SK-N-SH (cell line): ENCODE data around the gene TMEM256.

ENCODE experiments used
- CHD2 ChIP-seq: fragments of 150-350 bp; IDR thresholded peaks from 2 replicates; pipeline ENCODE4 v1.6.1; 2018; ENCODE audit warnings: low read length; ENCODE audit not compliant: partially characterized antibody
- CTCF ChIP-seq: fragments of 200-600 bp; sonication (generic); IDR thresholded peaks from 2 replicates; pipeline ENCODE4 v1.6.1; 2017; ENCODE audit warnings: antibody characterized with exemption, mild to moderate bottlenecking, moderate library complexity
- EP300 ChIP-seq, 2 experiments: IDR thresholded peaks; 2 replicates each; pipeline versions ENCODE4 v1.4.0 to v1.6.1; 2012; ENCODE audit warnings: borderline replicate concordance in 1 of 2, low read depth in 1 of 2, low read length in 1 of 2
- NRF1 ChIP-seq: IDR thresholded peaks from 2 replicates; pipeline ENCODE4 v1.6.1; 2012; ENCODE audit warnings: low read depth, mild to moderate bottlenecking, low read length
- POLR2AphosphoS5 ChIP-seq: IDR thresholded peaks from 2 replicates; pipeline ENCODE4 v1.6.1; 2012; ENCODE audit warnings: low read depth, low read length
- RAD21 ChIP-seq: IDR thresholded peaks from 2 replicates; pipeline ENCODE4 v1.6.1; 2012; ENCODE audit warnings: mild to moderate bottlenecking, low read length
- REST ChIP-seq: IDR thresholded peaks from 2 replicates; pipeline ENCODE4 v1.6.1; 2012; ENCODE audit warnings: mild to moderate bottlenecking, low read depth, low read length, moderate library complexity
- RFX5 ChIP-seq: IDR thresholded peaks from 2 replicates; pipeline ENCODE4 v1.6.1; 2012; ENCODE audit warnings: mild to moderate bottlenecking, improper control_type of control experiment, low read length
- SIN3A ChIP-seq: IDR thresholded peaks from 2 replicates; pipeline ENCODE4 v1.6.1; 2012; ENCODE audit warnings: low read depth, mild to moderate bottlenecking, low read length, moderate library complexity, borderline replicate concordance
- TAF1 ChIP-seq: IDR thresholded peaks from 2 replicates; pipeline ENCODE4 v1.6.1; 2012; ENCODE audit warnings: low read depth, mild to moderate bottlenecking, low read length, moderate library complexity, borderline replicate concordance
- ZBTB33 ChIP-seq: IDR thresholded peaks from 2 replicates; pipeline ENCODE4 v1.4.0; 2012; ENCODE audit warnings: low read depth, borderline replicate concordance

- TF ChIP-seq CTCF (no peak), SIN3A (no peak), RFX5 (no peak), EP300 (IDR thresholded peaks at IDR 0.05; ENCODE audit: borderline replicate concordance in 1 of 2, low read depth in 1 of 2, low read length in 1 of 2) (no peak), CHD2 (no peak), NRF1 (no peak), POLR2AphosphoS5 (no peak), REST (no peak), ZBTB33 (no peak), RAD21 (no peak), TAF1 (no peak)
Measured at GRCh38 chr17:7367083-7367482, 36.8 kb downstream of the TMEM256 start.
